Activated gamma-delta T cell treated with anti-CD3 and anti-CD28 coated beads, Interleukin-2, amount 50 U/mL, for 16 hours (primary cell): ENCODE measurements around the gene SLC17A7.

Experiments used
- DNase-seq: peaks from one replicate; pipeline ENCODE4 v3.0.0-alpha.2; 2020; ENCODE audit warnings: low read depth

SLC17A7 gene

GRCh38 chr19:49427339-49427738 is 14.0 kb downstream of the SLC17A7 start:
- DNase-seq, result no peak

DNA sequence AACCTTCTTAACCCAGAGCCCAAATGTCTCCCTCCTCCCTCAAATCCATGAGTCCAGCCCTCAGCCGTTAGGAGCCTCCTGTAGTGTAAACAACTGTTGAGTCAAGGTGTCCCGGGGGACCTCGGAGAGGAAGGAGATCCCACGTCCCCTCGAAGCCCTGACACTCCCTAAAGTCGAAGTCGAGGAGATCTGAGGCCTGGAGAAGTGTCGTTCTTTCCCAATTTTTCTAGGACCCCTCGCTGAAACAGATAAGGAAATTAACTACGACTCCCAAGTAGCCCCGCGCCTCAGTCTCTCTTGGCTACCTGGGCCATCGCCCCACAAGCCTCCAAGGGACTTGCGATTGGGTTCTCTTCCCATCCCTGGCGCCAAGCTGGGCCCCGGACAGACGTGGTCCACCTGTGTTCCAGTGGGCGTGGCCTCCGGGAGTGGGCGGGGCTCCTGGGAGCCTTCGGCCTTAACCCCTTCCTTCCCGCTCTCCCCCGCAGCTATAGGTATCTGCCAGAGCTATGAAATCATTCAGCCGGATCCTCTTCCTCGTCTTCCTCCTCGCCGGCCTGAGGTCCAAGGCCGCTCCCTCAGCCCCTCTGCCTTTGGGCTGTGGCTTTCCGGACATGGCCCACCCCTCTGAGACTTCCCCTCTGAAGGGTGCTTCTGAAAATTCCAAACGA is 15.3 kb downstream of the SLC17A7 start:
- no peak for DNase-seq

DNA sequence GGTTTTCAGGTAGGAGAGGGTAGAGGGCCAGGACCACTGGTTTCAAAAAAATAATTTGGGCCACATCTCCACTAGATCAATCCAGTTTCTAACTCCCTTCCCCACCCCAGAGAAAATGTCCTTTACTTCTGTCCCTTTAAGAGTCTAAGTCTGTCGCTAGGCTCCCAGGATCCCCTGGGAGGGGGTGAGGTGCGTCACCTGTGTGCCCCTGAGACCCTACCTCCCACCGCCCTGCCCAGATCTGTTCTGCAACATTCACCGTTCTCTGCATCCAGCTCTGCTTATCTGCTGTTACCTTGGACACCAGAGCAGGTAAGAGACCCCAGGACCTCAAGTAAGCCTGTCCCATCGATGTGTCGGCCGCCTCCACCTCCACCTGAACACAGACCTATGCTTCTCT is 16.1 kb downstream of the SLC17A7 start, which contains the start of gene GFY:
Gene GFY, plus strand, starts transcription at position 211 of the 400 bp plus-strand sequence. CDS start 1,043 bp downstream, outside the sequence.
- no peak for DNase-seq

- no peak for DNase-seq
These were observed 17.4 kb downstream of the SLC17A7 start for GRCh38 chr19:49423985-49424303.

DNA sequence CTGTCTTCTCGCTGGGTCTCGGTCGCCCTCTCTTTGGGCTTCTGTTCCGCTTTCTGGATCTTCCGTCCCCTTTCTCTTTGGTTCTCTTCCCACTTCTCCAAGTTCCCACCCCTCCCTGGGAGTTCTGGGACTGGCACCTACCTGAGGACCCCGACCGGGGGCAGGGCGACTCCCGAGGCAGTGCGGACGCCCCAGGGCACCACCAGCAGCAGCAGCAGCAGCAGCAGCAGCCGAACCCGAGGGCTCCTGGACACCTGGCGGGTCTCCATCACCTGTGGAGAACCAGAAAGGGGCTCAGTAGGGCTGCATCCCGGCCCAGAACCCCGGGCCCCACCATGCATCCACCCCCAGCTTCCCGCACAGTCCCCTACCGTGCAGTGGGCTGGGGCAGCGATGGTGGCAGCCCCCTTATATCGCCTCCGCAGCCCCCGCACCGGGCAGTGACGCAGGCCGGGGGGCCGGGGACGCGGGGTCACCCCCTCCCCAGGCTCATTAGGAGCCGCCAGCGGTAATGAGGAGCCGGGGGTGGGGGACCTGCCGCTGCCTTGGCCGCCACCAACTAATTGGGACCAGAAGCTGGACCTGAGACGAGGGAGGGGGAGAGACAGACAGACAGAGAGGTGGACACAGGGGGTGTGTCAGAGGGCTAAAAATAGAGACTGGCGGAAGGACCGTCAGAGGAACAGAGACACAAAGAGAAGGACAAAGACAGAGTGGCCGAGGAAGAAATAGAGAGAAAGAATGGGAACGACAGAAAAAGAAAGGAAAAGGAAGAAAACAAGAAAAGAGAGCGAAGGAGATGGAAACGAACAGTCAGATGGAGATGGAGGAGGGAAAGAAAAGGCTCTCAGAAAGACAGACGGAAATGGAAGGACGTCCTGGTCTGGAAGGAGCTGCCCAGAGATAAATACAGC is 18.0 kb downstream of the SLC17A7 start, which contains the start of gene PTH2:
Gene PTH2, minus strand, starts transcription at position 371 of the 914 bp plus-strand sequence. Its CDS starts 102 bp downstream, at position 269.
- no peak for DNase-seq

DNA sequence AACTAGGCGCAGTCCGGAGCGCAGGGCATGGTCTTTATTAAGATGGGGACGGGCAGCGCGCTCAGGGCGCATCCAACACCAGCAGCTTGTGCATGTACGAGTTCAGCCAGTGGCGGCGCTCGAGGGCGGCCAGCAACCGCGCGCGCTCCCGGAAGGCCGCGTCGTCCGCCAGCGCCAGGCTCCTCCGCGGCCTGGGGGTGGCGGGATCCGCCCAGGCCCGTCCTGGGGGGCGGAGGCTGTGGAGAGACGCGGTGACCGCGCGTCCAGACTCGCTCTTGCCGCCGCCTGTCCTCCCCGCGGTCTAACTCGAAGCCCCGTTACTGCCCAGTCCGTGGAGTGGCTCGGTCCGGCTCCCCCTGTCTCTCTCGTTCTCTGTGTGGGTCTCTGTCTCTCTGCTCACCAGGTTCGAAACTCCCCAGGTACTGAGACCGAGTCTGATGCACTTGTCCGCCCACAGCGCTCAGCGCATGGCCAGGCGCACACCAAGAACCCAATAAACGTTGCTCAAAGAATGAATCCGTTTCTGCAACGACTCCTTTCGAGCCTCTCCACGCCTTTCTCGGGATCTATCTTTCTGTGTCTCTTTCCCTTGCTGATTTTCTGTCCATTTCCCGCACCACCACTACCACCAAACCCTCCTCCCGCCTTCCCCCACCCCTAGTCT is 18.8 kb downstream of the SLC17A7 start:
- DNase-seq, result no peak

GRCh38 chr19:49421878-49422202 is 19.5 kb downstream of the SLC17A7 start:
- no peak for DNase-seq

- no peak for DNase-seq
These were observed 20.1 kb downstream of the SLC17A7 start for GRCh38 chr19:49421039-49421877.

DNA sequence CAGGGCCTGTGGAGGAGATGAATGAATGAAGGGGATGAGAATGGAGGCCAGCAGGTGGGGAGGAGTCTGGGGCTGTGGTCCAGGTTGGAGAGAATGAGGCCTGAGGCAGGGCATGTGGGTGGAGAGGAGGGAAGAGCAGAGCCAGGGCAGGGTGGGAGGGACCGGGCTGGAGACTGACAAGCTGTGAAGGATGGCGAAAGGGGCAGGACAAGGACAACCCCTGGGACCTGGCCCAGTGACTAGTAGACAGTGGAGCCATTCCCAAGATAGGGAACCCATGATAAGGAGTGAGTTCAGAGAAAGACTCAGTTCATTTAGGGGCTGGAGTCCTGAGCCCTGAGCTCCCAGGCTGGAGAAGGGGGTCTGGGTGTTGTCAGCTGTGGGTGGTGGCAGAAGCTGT is 21.1 kb downstream of the SLC17A7 start:
- DNase-seq, result no peak

DNA sequence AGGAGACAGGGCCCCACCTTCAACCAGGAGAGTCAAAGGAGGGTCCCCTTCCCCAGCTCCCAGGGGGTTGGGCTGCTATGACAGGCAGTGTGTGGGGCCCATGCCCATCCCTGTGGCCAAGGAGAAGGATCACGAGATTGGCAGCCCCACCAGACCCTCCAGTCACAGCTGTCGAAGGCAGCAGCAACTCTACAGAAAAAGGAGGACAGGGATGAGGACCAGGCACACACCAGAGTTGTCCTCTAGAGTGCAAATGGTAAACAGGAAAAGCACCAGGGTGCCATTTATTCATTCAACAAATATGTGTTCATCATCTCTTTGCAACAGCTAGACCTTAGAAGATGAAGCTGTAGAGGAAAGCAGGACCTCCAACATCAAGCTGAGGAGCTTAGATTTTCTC is 22.2 kb downstream of the SLC17A7 start:
- no peak for DNase-seq

DNA sequence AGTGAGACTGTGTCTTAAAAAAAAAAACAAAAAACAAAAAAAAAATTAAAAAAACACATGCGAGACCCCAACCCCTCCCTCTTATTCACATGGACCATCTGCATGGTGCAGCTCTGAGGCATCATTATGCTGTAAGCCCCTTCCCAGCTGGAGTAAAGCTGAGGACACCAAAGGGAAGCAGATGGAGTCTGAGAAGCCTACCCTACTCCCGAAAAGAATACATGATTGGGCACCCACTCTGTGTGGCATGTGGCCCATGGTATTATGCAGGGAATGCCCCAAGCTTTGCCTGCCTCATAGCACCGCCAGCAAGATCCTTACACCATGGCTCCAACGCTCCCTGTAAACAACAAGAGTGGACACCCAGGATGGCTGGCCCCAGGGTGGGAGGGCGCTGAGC is 22.8 kb downstream of the SLC17A7 start:
- no peak for DNase-seq

DNA sequence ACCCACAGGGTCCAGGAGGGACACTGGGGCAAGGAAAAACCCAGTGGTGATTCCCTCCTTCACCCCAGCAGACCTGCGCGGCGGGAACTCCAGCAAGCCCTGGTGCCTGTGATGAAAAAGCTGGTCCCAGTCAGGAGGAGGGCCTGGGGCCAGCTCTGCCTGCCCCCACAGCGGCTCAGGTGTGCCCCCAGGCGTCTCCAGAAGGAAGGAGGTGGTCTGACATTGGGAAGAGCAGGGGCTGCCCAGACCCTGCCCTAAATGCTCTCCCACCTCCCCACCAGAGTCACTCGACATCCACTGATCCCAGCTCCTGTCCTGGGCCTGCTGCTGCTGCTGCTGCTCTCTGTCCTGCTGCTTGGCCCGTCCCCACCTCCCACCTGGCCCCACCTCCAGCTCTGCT is 24.2 kb downstream of the SLC17A7 start:
- no peak for DNase-seq

- no peak for DNase-seq
These were observed 25.5 kb downstream of the SLC17A7 start for GRCh38 chr19:49415810-49416200.

DNA sequence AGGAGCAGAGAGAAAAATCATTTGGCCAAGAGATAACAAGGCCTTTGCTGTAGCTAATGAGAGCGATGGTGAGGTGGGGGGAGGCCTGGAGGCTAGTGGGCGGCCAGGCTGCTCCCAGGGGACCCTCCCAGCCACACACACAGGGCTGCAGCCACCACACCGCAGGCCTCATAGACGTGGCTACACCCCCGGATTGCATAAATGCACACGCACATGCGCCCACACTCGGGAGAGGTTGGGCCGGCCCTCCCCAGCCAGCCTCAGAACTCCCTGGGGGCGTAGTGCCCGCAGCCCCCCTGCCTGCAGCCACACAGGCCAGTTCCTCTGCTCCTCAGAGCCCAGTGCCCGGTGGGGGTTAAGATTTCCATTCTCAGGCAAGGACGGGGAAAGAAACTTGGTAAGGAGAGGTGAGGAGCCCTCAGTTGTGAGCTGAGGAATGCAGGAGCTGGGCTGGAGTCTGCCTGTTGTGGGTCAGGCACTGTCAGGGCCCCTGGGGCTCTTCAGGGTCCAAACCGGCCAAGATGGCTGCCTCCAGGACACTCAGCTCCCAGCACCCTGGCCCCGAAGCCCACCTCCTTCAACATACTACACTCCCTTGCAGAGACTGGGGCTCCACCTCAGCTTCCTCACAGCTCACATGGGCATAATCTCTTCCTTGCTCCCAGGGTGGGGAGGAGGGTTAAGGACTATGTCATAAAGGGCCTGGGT is 26.1 kb downstream of the SLC17A7 start:
- no peak for DNase-seq

DNA sequence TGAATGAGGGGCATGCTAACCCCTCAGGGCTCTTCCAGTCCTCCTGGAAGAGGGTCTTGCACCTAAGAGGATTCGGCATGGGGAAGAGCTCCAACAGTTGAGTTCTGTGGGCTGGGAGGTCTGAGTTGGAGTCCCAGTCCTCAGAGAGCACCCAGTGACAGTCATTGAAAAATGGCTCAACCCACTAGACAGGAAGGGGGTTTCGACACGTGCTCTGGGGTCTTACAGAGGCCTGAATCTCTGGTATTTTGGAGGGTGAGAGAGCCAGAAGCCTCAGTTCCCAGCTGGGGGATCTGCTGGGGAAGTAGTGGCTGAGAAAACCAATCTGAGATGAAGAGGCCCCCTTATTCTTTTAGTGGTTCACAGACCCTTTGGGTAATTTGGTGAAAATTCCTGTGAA is 27.1 kb downstream of the SLC17A7 start:
- no peak for DNase-seq

- no peak for DNase-seq
These were observed 28.0 kb downstream of the SLC17A7 start for GRCh38 chr19:49413348-49413747.

- no peak for DNase-seq
These were observed 29.5 kb downstream of the SLC17A7 start for GRCh38 chr19:49411681-49412326.

- no peak for DNase-seq
These were observed 31.8 kb downstream of the SLC17A7 start for GRCh38 chr19:49409441-49410029.

- DNase-seq, result no peak
These were observed 32.4 kb downstream of the SLC17A7 start for GRCh38 chr19:49408816-49409440.

DNA sequence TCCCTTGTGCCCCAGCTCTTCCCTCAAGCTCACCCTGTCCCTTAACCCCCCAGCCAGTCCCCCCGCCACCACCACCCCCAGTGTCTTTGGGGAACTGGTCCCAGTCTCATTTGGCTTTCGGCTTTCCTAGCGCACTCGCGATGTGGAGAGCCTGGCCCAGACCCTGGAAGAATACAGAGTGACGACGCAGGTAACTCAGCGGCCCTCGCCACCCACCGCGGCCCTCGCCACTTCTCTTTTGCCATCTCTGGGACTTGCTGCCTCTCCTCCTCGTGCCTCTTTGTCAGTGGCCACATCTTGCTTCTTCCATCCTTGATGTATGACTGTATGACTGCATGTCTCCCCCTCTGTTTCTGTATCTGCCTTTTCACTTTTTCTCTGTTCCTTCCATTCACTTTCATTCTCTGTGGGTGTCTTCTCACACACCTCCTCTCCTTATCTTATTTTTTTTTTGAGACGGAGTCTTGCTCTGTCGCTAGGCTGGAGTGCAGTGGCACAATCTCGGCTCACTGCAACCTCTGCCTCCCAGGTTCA is 33.8 kb downstream of the SLC17A7 start:
- no peak for DNase-seq
